Right lobe of liver (tissue), 4 donors: Measurements from ENCODE around the gene SLC34A3.

ENCODE experiments used
- CTCF ChIP-seq, 4 donors: fragments of 200-600 bp in 3 of 4; fragments of 450-650 bp in 1 of 4; IDR thresholded peaks; one replicate each; pipeline versions ENCODE4 v1.5.1 to v1.8.0; 2016 to 2022; ENCODE audit warnings: antibody characterized with exemption in 4 of 4, mild to moderate bottlenecking in 2 of 4
- POLR2A ChIP-seq: fragments of 450-650 bp; IDR thresholded peaks from one replicate; pipeline ENCODE4 v1.6.1; 2017; ENCODE audit warnings: antibody characterized with exemption, mild to moderate bottlenecking
- donor health status: DM: no; HTN: no; CAD: no.
- donor health status: DM: no; HTN: no; CAD: no.
- donor health status: DM: no; HTN: yes; CAD: no.

GRCh38 chr9:137199411-137200121 lies 31.1 kb upstream of the SLC34A3 start:
- no peak for TF ChIP-seq CTCF (IDR thresholded peaks at IDR 0.05)
- no peak for TF ChIP-seq POLR2A
